Lung (tissue), 12 donors: Measurements from ENCODE around the gene FNIP1. TPM values are rescaled to one million over a fixed set of nuclear protein-coding genes. Genes with fewer than 3 reads are reported as not detected.

Source experiments
- ATAC-seq: fragments of 200-7000 bp; cut with Tn5 transposase; one replicate; pipeline ENCODE4 v1.9.1; 2020; ENCODE audit warnings: moderate number of reproducible peaks; ENCODE audit not compliant: insufficient read depth, low FRiP score
- DNase-seq, 3 donors: peaks; one replicate each; pipeline ENCODE4 v3.0.0-alpha.2; 2013 to 2017
- H3K27ac ChIP-seq, 2 donors: one replicate each; pipeline ENCODE4 v1.5.1; 2013; ENCODE audit warnings: mild to moderate bottlenecking in 2 of 2, moderate library complexity in 2 of 2, control low read depth in 1 of 2, inconsistent platforms in 1 of 2, low read depth in 1 of 2, low read length in 1 of 2
- H3K27me3 ChIP-seq, 3 donors: one replicate each; pipeline ENCODE4 v1.5.1; 2013; ENCODE audit warnings: low read length in 2 of 3; ENCODE audit not compliant: control insufficient read depth in 3 of 3, insufficient read depth in 3 of 3
- H3K36me3 ChIP-seq, 4 donors: one replicate each; pipeline ENCODE4 v1.5.1; 2013; ENCODE audit warnings: low read length in 4 of 4, mild to moderate bottlenecking in 1 of 4, moderate library complexity in 1 of 4; ENCODE audit not compliant: control insufficient read depth in 4 of 4, insufficient read depth in 4 of 4
- H3K4me1 ChIP-seq, 5 donors: one replicate each; pipeline ENCODE4 v1.5.1; 2013; ENCODE audit warnings: low read length in 5 of 5, mild to moderate bottlenecking in 2 of 5, moderate library complexity in 1 of 5; ENCODE audit not compliant: control insufficient read depth in 5 of 5, insufficient read depth in 5 of 5
- H3K4me3 ChIP-seq: one replicate; pipeline ENCODE4 v1.5.1; 2013; ENCODE audit warnings: mild to moderate bottlenecking, control low read depth, moderate library complexity
- H3K9ac ChIP-seq, 2 donors: one replicate each; pipeline ENCODE4 v1.5.1; 2013; ENCODE audit warnings: low read length in 2 of 2, control low read depth in 1 of 2; ENCODE audit not compliant: insufficient read depth in 1 of 2
- H3K9me3 ChIP-seq, 4 donors: one replicate each; pipeline ENCODE4 v1.5.1; 2013; ENCODE audit warnings: low read length in 3 of 4, mild to moderate bottlenecking in 1 of 4, moderate library complexity in 1 of 4; ENCODE audit not compliant: control insufficient read depth in 4 of 4, insufficient read depth in 3 of 4
- WGBS, 2 donors: extraction: QIAGEN DNeasy Blood & Tissue Kit; methylation state at CpG; one replicate each; pipeline ENCODE4 v1.1.7; 2013; 5-methylcytosine and 5-hydroxymethylcytosine counted together
- polyA plus RNA-seq, 2 donors: library from polyadenylated mRNA; stranded (reverse); fragments of 200-250 nt; gene quantifications; one replicate each; pipeline ENCODE4 v1.2.1, GENCODE V29; 2013
- total RNA-seq, 2 donors: library from RNA; depleted of rRNA in 1 of 2; stranded (reverse); fragments of >200 nt in 1 of 2; gene quantifications; one replicate each; pipeline ENCODE4 v1.2.1, GENCODE V29; 2014 to 2021
- TF ChIP-seq, protein P1 (sequence below): IDR thresholded peaks from 2 replicates; pipeline ENCODE4 v1.5.1; 2012; ENCODE audit warnings: mild to moderate bottlenecking; ENCODE audit errors: control extremely low read depth, extremely low read depth
- donor health status: control.
- donor health status: control.
- donor health status: Bipolar disorder and iron deficiency.
- donor health status: healthy.
- donor health status: DM: yes; HTN: yes; CAD: no.

The FNIP1 gene
- total and polyA plus RNA-seq, 4 donors, result 5.0 to 98.3 (median 22.6) TPM

DNA sequence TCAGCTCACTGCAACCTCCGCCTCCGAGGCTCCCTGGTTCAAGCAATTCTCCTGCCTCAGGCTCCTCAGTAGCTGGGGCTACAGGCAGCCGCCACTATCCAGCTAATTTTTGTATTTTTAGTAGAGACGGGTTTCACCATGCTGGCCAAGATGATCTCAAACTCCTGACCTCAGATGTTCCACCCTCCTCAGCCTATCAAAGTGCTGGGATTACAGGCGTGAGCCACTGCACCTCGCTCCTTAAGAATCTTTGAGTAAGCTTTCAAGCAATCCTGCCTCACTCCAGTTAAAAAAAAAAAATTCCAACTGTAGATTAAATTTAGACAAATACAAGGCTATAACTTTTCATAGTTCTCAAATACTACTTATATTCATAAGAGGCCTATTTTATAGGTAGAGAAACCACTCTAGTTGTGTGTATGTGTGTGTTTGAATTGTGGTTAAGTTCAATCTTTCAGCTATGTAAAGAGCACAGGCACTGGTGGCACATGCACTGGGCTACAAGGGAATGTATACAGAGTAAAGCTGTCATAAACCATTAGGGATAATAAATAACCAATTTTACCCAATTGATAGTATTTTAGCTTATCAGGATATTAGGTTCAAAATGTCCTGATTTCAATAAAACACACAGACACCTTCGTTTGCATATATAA is 111.2 kb downstream of the FNIP1 start:
- Histone ChIP-seq H3K27me3 (no peaks in the 10 kb centered on the region), H3K4me1 (peaks cover 0 to 14% (median 0%) of the 10 kb centered on the region in 5 donors), H3K9ac (no peak overlapping the region), H3K27ac (no peak overlapping the region), H3K36me3 (peaks cover 2 to 25% (median 9%) of the 10 kb centered on the region in 4 donors), H3K4me3 (no peak overlapping the region), H3K9me3 (no peaks in the 10 kb centered on the region)
- DNase-seq (peak; percentile 21 to 64 (median 35)), ATAC-seq (no peak)
- WGBS, 2 donors, result 78 to 92% methylated on average over 7 of the region's 7 CpGs
- TF ChIP-seq, protein P1, sequence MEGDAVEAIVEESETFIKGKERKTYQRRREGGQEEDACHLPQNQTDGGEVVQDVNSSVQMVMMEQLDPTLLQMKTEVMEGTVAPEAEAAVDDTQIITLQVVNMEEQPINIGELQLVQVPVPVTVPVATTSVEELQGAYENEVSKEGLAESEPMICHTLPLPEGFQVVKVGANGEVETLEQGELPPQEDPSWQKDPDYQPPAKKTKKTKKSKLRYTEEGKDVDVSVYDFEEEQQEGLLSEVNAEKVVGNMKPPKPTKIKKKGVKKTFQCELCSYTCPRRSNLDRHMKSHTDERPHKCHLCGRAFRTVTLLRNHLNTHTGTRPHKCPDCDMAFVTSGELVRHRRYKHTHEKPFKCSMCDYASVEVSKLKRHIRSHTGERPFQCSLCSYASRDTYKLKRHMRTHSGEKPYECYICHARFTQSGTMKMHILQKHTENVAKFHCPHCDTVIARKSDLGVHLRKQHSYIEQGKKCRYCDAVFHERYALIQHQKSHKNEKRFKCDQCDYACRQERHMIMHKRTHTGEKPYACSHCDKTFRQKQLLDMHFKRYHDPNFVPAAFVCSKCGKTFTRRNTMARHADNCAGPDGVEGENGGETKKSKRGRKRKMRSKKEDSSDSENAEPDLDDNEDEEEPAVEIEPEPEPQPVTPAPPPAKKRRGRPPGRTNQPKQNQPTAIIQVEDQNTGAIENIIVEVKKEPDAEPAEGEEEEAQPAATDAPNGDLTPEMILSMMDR, result no peak

GRCh38 chr5:131684595-131684994 is 112.2 kb downstream of the FNIP1 start:
- ATAC-seq, result no peak

DNA sequence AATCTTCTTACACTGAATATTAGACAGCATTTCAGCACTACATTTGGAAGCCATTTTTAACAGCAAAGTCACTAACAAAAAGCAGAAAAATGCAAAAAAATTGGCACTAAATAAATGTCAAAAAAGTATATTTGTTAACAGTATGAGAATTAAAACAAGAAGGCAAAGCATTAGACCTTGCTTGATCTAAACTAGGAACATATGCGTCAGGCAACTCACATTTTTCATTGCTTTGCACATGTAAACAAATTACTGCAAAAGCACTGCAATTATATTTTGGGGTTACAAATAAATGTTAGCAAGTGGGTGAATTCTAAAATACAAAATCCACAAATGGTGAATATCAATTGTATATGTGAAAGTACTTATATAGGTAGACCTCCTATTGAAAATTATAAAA is 112.8 kb downstream of the FNIP1 start:
- Histone ChIP-seq H3K9ac (no peak overlapping the region), H3K27ac (no peak overlapping the region), H3K27me3 (no peaks in the 10 kb centered on the region), H3K36me3 (peaks cover 0 to 20% (median 2%) of the 10 kb centered on the region in 4 donors), H3K4me3 (no peak overlapping the region), H3K4me1 (peaks cover 0 to 14% (median 0%) of the 10 kb centered on the region in 5 donors), H3K9me3 (no peaks in the 10 kb centered on the region)
- TF ChIP-seq, protein P1, result no peak
- ATAC-seq (no peak), DNase-seq (peak in 1 of 3 donors; percentile 16)
- 84 to 89% methylated on average over 1 of the region's 1 CpG for WGBS, 2 donors

More at GRCh38 chr5:131684595-131684994, 112.2 kb downstream of the FNIP1 start:
- no peaks in the 10 kb centered on the region for H3K9me3 ChIP-seq
- H3K4me3 ChIP-seq, result no peak overlapping the region
- no peaks in the 10 kb centered on the region for H3K27me3 ChIP-seq
- H3K36me3 ChIP-seq, result peaks cover 0 to 20% (median 2%) of the 10 kb centered on the region in 4 donors
- no peak overlapping the region for H3K9ac ChIP-seq
- peak in 2 of 3 donors; percentile 14 to 32 for DNase-seq
- H3K4me1 ChIP-seq, result peaks cover 0 to 14% (median 0%) of the 10 kb centered on the region in 5 donors
- TF ChIP-seq, protein P1, result no peak
- no peak overlapping the region for H3K27ac ChIP-seq

DNA sequence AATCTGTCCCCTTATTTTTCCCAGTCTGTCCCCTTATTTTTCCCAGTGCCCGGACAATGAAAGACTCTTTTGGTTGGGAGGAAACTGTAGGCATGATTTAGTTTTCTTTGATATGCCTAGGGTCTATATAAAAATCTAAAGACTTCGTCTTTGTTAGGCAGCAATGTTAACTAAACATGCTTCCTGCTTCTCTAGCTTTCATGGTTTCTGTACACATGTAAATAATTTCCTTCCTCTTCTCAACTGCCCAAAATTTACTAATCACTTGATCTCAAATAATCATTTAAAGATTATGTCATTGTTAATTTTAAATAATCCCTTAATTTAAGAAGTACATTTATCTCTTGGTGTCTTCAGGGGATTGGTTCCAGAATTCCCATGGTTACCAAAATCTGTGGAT is 114.0 kb downstream of the FNIP1 start:
- TF ChIP-seq, protein P1, result no peak
- Histone ChIP-seq H3K27me3 (no peaks in the 10 kb centered on the region), H3K4me3 (no peak overlapping the region), H3K27ac (no peak overlapping the region), H3K4me1 (peaks cover 0 to 14% (median 0%) of the 10 kb centered on the region in 5 donors), H3K9ac (no peak overlapping the region), H3K9me3 (no peaks in the 10 kb centered on the region), H3K36me3 (peaks cover 0 to 21% (median 2%) of the 10 kb centered on the region in 4 donors)
- no peak for ATAC-seq
- WGBS, 2 donors, result 21 to 56% methylated on average over 2 of the region's 2 CpGs
- DNase-seq, result no peak
